ENCODE data around the gene SLC9A8. TPM values are rescaled to one million over a fixed set of nuclear protein-coding genes. Genes with fewer than 3 reads are reported as not detected.

The SLC9A8 gene
- total and polyA plus RNA-seq, 2 donors (not counting 3 experiments of a cell fraction or from before 2014, with no cell fraction given) = 5.1 to 14.4 TPM

DNA sequence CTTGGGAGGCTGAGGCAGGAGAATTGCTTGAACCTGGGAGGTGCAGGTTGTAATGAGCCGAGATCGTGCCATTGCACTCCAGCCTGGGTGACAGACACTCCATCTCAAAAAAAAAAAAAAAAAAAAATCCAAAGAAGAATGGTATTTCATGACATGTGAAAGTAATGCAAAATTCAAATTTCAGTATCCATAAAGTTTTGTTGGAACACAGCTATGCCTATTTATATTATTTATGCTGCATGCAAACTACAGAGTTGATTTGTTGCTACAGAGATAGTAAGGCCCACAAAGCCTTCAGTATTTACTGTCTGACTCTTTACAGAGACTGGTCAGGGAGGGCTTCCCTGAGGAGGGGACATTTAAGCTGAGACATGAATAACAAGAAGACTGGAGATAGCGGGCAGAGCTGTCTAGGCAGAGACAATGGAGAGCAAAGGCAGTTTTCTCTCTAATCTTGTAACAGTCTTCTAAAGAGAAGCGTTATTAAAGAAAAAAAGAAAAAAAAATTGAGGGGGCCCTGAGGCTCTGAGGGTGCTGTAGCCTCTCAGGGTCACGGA, 2.7 kb upstream of the SLC9A8 start:
- ChIA-PET CTCF (interaction anchor here (0.7 kb wide), 2 partner anchors 262 to 267 kb away, joined by 3 read pairs; no protein-coding TSS in a partner anchor), POLR2A (no interaction called here)
- Histone ChIP-seq H3K36me3 (ENCODE audit: control insufficient read depth in 2 of 2, extremely low read depth in 1 of 2, insufficient read depth in 2 of 2, low read length in 2 of 2) (no peaks in the 10 kb centered on the region), H3K4me1 (ENCODE audit: control insufficient read depth, extremely low read depth, insufficient read depth, low read length) (peaks cover 12% of the 10 kb centered on the region), H4K20me1 (replicated peaks; ENCODE audit: control insufficient read depth, extremely low read depth, insufficient read depth, low read length) (no peaks in the 10 kb centered on the region), H2AFZ (ENCODE audit: low read depth, low read length) (no peak overlapping the region), H3K9ac (replicated peaks; ENCODE audit: extremely low read depth, insufficient read depth, low read length) (no peak overlapping the region), H3K9me3 (replicated peaks; ENCODE audit: control insufficient read depth, insufficient read depth, low read length) (no peaks in the 10 kb centered on the region), H3K4me2 (ENCODE audit: insufficient read depth, low read length) (no peak overlapping the region), H3K4me3 (replicated peaks in 1 of 3; ENCODE audit: insufficient read depth in 1 of 3, low read depth in 1 of 3, low read length in 3 of 3) (no peak overlapping the region), H3K27ac (ENCODE audit: insufficient read depth, low read depth, low read length) (no peak overlapping the region), H3K27me3 (ENCODE audit: control insufficient read depth in 2 of 2, insufficient read depth in 2 of 2, low read length in 2 of 2) (no peaks in the 10 kb centered on the region), H3K79me2 (ENCODE audit: control insufficient read depth, insufficient read depth, low read length) (no peaks in the 10 kb centered on the region), H3K9me1 (replicated peaks; ENCODE audit: control insufficient read depth, extremely low read depth, insufficient read depth, low read length) (no peaks in the 10 kb centered on the region)
- DNase-seq (ENCODE audit: low read depth, low spot score) (no peak), FAIRE-seq (no peak)
- intact Hi-C loops (cut with micrococcal nuclease) (no loop called here), dilution Hi-C loops (cut with MboI; ENCODE audit: extremely low pct_ligation_motif_present, low sequenced_read_pairs) (no loop called here)
- BruUV-seq (replicated peaks) = no TSS peak
- no peak for TF ChIP-seq POLR2A (IDR thresholded peaks at IDR 0.05; ENCODE audit: low read depth, low read length)
- no peak for TF ChIP-seq GATA2 (IDR thresholded peaks at IDR 0.05; ENCODE audit: insufficient read depth, insufficient read length, low read depth, low read length)
- TF ChIP-seq MYC (IDR thresholded peaks at IDR 0.05; ENCODE audit: low read depth, low read length) = no peak
- TF ChIP-seq JUN (IDR thresholded peaks at IDR 0.05; ENCODE audit: borderline replicate concordance, insufficient read depth, insufficient read length, low read depth) = no peak
- TF ChIP-seq FOS (IDR thresholded peaks at IDR 0.05; ENCODE audit: borderline replicate concordance, insufficient read depth, low read length) = no peak
- TF ChIP-seq, protein P1, sequence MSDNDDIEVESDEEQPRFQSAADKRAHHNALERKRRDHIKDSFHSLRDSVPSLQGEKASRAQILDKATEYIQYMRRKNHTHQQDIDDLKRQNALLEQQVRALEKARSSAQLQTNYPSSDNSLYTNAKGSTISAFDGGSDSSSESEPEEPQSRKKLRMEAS (IDR thresholded peaks at IDR 0.05; ENCODE audit: insufficient read depth, insufficient read length) = no peak
- no peak for TF ChIP-seq EZH2 (IDR thresholded peaks at IDR 0.05; ENCODE audit: borderline replicate concordance, low read depth, low read length, severe bottlenecking)
- TF ChIP-seq, protein P2, sequence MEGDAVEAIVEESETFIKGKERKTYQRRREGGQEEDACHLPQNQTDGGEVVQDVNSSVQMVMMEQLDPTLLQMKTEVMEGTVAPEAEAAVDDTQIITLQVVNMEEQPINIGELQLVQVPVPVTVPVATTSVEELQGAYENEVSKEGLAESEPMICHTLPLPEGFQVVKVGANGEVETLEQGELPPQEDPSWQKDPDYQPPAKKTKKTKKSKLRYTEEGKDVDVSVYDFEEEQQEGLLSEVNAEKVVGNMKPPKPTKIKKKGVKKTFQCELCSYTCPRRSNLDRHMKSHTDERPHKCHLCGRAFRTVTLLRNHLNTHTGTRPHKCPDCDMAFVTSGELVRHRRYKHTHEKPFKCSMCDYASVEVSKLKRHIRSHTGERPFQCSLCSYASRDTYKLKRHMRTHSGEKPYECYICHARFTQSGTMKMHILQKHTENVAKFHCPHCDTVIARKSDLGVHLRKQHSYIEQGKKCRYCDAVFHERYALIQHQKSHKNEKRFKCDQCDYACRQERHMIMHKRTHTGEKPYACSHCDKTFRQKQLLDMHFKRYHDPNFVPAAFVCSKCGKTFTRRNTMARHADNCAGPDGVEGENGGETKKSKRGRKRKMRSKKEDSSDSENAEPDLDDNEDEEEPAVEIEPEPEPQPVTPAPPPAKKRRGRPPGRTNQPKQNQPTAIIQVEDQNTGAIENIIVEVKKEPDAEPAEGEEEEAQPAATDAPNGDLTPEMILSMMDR (IDR thresholded peaks at IDR 0.05; ENCODE audit: extremely low read depth in 1 of 2, insufficient read depth in 1 of 2, low read depth in 1 of 2, low read length in 2 of 2) = no peak
- no peak for TF ChIP-seq POLR2AphosphoS5 (IDR thresholded peaks at IDR 0.05; ENCODE audit: insufficient read depth, low read depth, low read length)

Measured in endothelial cell of umbilical vein (primary cell).